ENCODE data around the gene GBF1. TPM values are rescaled to one million over a fixed set of nuclear protein-coding genes. Genes with fewer than 3 reads are reported as not detected.

Gene GBF1
- total and polyA plus RNA-seq, 10 of the 15 experiments (the other 5 are each of a cell fraction or from before 2014, with no cell fraction given) = 0.82 to 42.0 (median 21.8) TPM

GRCh38 chr10:102313221-102313896, 68.0 kb downstream of the GBF1 start (continued):
- TF ChIP-seq BACH1 (IDR thresholded peaks at IDR 0.05; ENCODE audit: borderline replicate concordance) (no peak), EGR1 (IDR thresholded peaks at IDR 0.05; ENCODE audit: borderline replicate concordance in 1 of 2, low read depth in 2 of 2, low read length in 2 of 2) (no peak), DPF2 (IDR thresholded peaks at IDR 0.05) (no peak), TBL1XR1 (IDR thresholded peaks at IDR 0.05; ENCODE audit: low read depth, low read length) (no peak), USF2 (IDR thresholded peaks at IDR 0.05; ENCODE audit: borderline replicate concordance, low read depth, low read length) (no peak), ZNF217 (IDR thresholded peaks at IDR 0.05) (no peak), TAF1 (IDR thresholded peaks at IDR 0.05; ENCODE audit: borderline replicate concordance, low read depth, low read length) (no peak), CHD1 (IDR thresholded peaks at IDR 0.05; ENCODE audit: low read depth, low read length) (no peak), HDAC2 (IDR thresholded peaks at IDR 0.05) (no peak), CEBPB (IDR thresholded peaks at IDR 0.05; ENCODE audit: borderline replicate concordance in 1 of 2, low read depth in 2 of 2, low read length in 2 of 2) (no peak)

- CTCF ChIA-PET = interaction anchor here (1.6 kb wide), 1 partner anchor 85 kb away, joined by 6 read pairs; no protein-coding TSS in a partner anchor
- H3K9me3 ChIP-seq (replicated peaks; ENCODE audit: control insufficient read depth, insufficient read depth, low read length) = no peaks in the 10 kb centered on the region
- in situ Hi-C loops (cut with MboI) (no loop called here), intact Hi-C loops (cut with micrococcal nuclease; ENCODE audit: unreplicated experiment) (no loop called here)
- H3K27me3 ChIP-seq (replicated peaks in 1 of 2; ENCODE audit: control insufficient read depth in 2 of 2, insufficient read depth in 2 of 2, low read length in 1 of 2) = no peaks in the 10 kb centered on the region
- peaks cover 0 to 6% of the 10 kb centered on the region in 2 experiments; a peak in 2 of 4 replicates for H3K36me3 ChIP-seq (ENCODE audit: control insufficient read depth in 2 of 2, insufficient read depth in 2 of 2, low read length in 1 of 2)
- DNase-seq (ENCODE audit: low read depth, low spot score) (no peak), FAIRE-seq (no peak), ATAC-seq (no peak)
- 100% methylated on average over 1 of the region's 1 CpG for WGBS (ENCODE audit: insufficient coverage, insufficient replicate concordance, low lambda C conversion rate, missing lambda C conversion rate)
- H4K20me1 ChIP-seq (ENCODE audit: control insufficient read depth, insufficient read depth) = no peaks in the 10 kb centered on the region
- no peak overlapping the region for H3K4me3 ChIP-seq
- peaks cover 5% of the 10 kb centered on the region for H3K79me2 ChIP-seq (ENCODE audit: control insufficient read depth, insufficient read depth, low read length)
- H3K4me2 ChIP-seq (ENCODE audit: control insufficient read depth, insufficient read depth) = no peak overlapping the region
- H2AFZ ChIP-seq (ENCODE audit: control insufficient read depth, low read depth, low read length) = no peak overlapping the region
- SMC1A ChIA-PET (ENCODE audit: uncharacterized antibody, unreplicated experiment) = no interaction called here
- no TSS peak for BruUV-seq (replicated peaks)
- RAD21 ChIA-PET (ENCODE audit: unreplicated experiment) = no interaction called here
- H3K4me1 ChIP-seq (ENCODE audit: control insufficient read depth, insufficient read depth, low read length) = no peaks in the 10 kb centered on the region
- POLR2A ChIA-PET = interaction anchor here (0.6 kb wide), 1 partner anchor 290 kb away, joined by 13 read pairs; no protein-coding TSS in a partner anchor
- TF ChIP-seq POLR2AphosphoS2 (IDR thresholded peaks at IDR 0.05; ENCODE audit: low read depth, low read length) (no peak), GABPA (IDR thresholded peaks at IDR 0.05; ENCODE audit: low read depth) (no peak), SMC3 (IDR thresholded peaks at IDR 0.05; ENCODE audit: borderline replicate concordance, low read length) (no peak)
- no peak overlapping the region for H3K27ac ChIP-seq (ENCODE audit: control insufficient read depth, insufficient read depth)
- H3K9ac ChIP-seq (ENCODE audit: control insufficient read depth, insufficient read depth, low read length) = no peak overlapping the region
Measured at GRCh38 chr10:102314801-102315200, 69.5 kb downstream of the GBF1 start.

Measured in GM12878 (cell line).